AG04449 (cell line): ENCODE data around the gene BUD13.

ENCODE experiments used
- CTCF ChIA-PET: fragments of 350-600 bp; formaldehyde crosslinking; extraction: SDS; loops from one replicate; lab custom pipeline; 2021; ENCODE audit warnings: antibody characterized with exemption; lab: Yijun Ruan, JAX
- POLR2A ChIA-PET: fragments of 400-600, 350-600 bp; formaldehyde crosslinking; extraction: SDS; loops from one replicate; lab custom pipeline; 2020; ENCODE audit warnings: antibody characterized with exemption, inconsistent platforms; lab: Yijun Ruan, JAX
- DNase-seq: peaks from one replicate; pipeline ENCODE4 v3.0.0-alpha.2; 2010; ENCODE audit warnings: low read depth, low spot score
- H3K4me3 ChIP-seq: 2 replicates; pipeline ENCODE4 v1.5.1; 2011; ENCODE audit warnings: low read depth, mild to moderate bottlenecking, control low read depth, low read length
- CTCF ChIP-seq: IDR thresholded peaks from one replicate; pipeline ENCODE4 v1.5.1; 2011; ENCODE audit warnings: mild to moderate bottlenecking, moderate library complexity, low read length, control low read depth, inconsistent platforms; ENCODE audit not compliant: insufficient read depth; ENCODE audit errors: missing control alignments

Gene BUD13

GRCh38 chr11:116740741-116741140 is 32.0 kb downstream of the BUD13 start:
- no peak for DNase-seq
- TF ChIP-seq CTCF, result no peak
- CTCF ChIA-PET, result interaction anchor here (0.6 to 5.1 kb wide), 3 partner anchors 8 to 185 kb away, joined by 3 to 91 read pairs (median 3); no protein-coding TSS in a partner anchor
- POLR2A ChIA-PET, result no interaction called here
- H3K4me3 ChIP-seq, result no peak overlapping the region

GRCh38 chr11:116738975-116739374 is 33.8 kb downstream of the BUD13 start:
- no peak for TF ChIP-seq CTCF
- DNase-seq, result no peak
- no peak overlapping the region for H3K4me3 ChIP-seq
- POLR2A ChIA-PET, result no interaction called here
- CTCF ChIA-PET, result interaction anchor here (1.0 to 2.5 kb wide), 2 partner anchors 11 to 367 kb away, joined by 4 to 14 read pairs; no protein-coding TSS in a partner anchor

- no peak for TF ChIP-seq CTCF
- no peak overlapping the region for H3K4me3 ChIP-seq
- no peak for DNase-seq
- ChIA-PET CTCF (interaction anchor here (1.1 to 6.1 kb wide), 4 partner anchors 11 to 370 kb away, joined by 3 to 76 read pairs (median 5); partner anchors contain the start of gene APOA5), POLR2A (no interaction called here)
Measured at GRCh38 chr11:116736763-116737162, 36.0 kb downstream of the BUD13 start.

- CTCF ChIA-PET, result interaction anchor here (1.0 to 6.1 kb wide), 16 partner anchors 8 to 496 kb away, joined by 3 to 91 read pairs (median 8); partner anchors contain the start of genes APOA5 and ZPR1
- no peak overlapping the region for H3K4me3 ChIP-seq
- TF ChIP-seq CTCF, result no peak
- no peak for DNase-seq
- POLR2A ChIA-PET, result no interaction called here
Measured at GRCh38 chr11:116733969-116734508, 38.7 kb downstream of the BUD13 start.

- TF ChIP-seq CTCF, result no peak
- CTCF ChIA-PET, result interaction anchor here (1.0 to 6.1 kb wide), 24 partner anchors 9 to 493 kb away, joined by 3 to 91 read pairs (median 6); no protein-coding TSS in a partner anchor
- POLR2A ChIA-PET, result no interaction called here
- H3K4me3 ChIP-seq, result no peak overlapping the region
- no peak for DNase-seq
Measured at GRCh38 chr11:116733043-116733755, 39.6 kb downstream of the BUD13 start.
